Stimulated activated CD8-positive, alpha-beta memory T cell treated with anti-CD3 and anti-CD28 coated beads, Interleukin-4, amount 100 ng/mL, for 4 hours (primary cell): Measurements from ENCODE around the gene MICA.
A peak's percentile ranks its signal among the peaks of the same experiment; 100 is the strongest.
"Not testable (repeated sequence)": the region's sequence is repeated elsewhere in the genome, so short reads cannot be mapped to it uniquely, and the experiment has no call there.

Experiments
- DNase-seq, 2 donors: peaks; one replicate each; pipeline ENCODE4 v3.0.0-alpha.2; 2020; ENCODE audit warnings: low read depth in 2 of 2, low spot score in 1 of 2

The MICA gene

DNA sequence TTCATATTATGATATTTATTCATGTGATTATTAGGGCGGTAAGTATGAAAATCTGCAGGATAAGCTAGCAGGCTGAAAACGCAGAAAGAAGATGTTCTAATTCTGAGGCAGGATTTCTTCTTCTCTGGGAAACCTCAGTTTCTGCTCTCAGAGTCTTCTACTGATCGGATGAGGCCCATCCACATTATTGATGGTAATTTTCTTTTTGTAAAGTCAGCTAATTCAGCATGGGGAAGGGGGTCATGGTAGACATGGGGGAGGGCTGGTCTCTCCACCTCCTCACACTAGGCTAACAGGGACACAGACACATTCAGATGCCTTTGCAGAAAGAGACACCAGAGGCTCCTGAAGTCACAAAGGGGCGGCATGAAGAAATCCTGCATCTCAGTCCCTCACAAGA lies 21.7 kb upstream of the MICA start:
- DNase-seq = no peak

DNA sequence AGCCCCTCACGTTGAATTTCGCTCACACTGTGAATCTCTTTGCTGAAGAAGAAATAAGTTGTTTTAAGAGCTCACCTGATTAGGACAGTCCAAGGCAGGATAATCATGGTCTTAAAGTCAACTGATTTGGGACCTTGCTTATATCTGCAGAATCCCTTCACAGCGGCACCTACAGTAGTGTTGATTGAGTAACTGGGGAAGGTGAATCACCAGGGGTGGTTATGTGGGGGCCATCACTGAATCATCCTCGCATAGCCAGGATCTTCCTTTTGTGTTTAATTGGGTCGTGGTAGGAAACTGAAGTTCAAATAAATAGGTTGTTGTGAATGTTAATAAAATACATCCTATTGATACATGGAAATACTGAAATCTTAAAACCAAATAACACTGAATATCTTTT lies 20.2 kb upstream of the MICA start:
- DNase-seq = no peak

DNA sequence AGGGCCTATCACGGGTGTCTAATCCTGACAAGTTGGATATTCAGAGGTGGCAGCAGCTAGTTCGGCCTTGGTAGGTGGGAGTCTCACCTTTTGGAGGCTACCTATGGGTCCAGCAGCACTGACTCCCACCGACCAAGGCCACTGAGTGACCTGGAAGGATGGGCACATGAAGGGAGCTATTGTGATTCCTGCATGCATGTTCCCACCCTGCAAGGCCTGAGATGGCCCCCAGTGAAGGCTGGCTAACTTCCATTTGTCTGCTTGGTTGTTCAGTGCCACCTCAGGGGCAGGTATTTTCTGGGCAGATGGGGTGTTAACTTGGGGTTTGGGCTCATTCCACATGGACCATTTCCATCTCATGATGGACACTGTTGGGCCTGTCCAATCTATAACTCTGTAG lies 18.4 kb upstream of the MICA start:
- no peak for DNase-seq

DNA sequence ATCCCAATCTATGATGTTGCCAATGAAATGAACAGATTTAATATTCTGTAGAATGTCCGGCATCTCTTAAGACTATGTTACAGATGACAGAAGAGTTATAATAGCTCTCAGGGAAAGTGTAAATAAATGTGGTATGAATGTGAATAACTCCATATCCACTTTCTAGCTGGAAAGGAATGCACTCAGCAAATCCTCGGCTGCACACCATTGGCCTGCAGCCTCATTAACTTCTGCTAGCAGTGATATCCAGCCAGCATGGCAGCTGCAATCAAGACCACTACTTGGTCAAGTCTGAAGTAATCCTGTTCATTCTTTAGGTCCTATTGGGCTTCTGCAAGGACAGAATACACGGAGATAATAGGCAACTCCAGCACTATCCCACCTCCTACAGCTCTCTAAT lies 17.3 kb upstream of the MICA start:
- DNase-seq = no peak

DNA sequence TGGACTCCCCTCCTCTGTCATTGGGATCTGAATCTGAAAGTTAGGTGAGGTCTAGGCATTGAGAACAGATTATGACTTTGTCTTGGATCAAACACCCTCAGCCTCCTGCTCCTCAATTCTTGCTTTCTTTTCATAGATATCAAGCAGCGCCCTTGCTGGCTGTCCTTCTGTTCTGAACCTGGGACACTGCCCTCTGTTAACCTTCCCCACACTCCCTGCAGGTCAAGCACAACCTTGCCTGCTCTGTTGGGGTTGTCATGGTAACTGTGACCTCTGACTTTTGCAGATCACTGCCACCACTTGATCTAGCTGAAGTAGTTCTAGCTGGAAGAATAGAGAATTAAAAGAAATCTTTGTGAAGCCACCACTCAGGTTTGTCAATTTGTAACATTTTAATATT lies 16.4 kb upstream of the MICA start:
- DNase-seq = no peak

DNA sequence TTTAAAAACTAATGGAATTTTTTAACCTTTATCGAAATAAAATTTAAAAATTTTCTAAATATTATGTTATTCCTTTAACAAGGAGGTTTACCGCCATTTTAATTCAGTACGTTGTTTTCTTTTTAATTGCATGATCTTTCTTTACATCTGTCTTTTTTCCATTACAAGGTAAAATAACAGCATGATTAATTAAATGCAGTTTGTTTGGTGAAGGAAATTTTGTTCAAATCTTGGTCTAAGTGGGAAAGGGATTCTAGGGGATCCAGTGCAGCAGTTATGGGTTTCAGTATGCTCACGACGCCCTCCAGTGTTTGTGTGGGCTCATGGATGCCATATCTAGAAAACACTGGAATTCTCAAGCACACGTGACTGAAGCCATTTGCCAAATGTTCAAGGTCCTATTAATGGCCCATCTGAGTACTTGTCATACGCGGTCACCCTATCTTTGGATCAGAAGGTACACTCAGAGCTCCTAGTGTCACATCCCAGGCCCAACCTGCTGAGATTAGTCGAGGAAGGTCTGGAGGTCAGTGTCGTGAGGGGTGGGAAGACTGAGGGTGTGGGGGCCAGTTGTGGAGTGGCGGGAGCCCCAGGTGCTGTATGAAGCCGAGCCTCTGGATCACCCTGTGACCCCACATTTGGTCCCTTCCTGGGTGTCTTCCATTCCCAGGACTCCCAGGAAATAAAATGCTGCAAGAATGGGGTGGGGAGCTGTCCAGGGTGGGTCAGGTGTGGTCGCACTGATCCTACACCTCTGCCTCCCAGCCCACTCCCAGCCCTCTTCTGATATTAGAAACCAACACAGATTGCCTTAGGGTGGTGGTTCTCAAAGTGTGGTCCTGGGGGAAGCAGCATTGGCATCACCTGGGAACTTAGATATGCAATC lies 14.2 kb upstream of the MICA start:
- not testable (repeated sequence) for DNase-seq

DNA sequence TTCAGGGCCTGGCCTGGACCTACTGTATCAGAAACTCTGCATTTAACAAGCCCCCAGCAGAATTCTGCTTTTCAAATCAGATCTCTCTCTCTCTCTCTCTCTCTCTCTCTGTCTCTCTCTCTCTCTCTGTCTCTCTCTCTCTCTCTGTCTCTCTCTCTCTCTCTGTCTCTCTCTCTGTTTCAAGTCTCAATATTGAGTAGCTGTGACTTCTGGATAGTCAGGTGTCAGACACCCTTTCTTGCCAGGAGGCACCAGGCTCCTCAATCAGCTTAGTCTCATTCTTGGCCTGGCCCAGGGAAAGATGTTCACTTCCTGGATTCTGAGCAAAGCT lies 13.6 kb upstream of the MICA start:
- not testable (repeated sequence) for DNase-seq

DNA sequence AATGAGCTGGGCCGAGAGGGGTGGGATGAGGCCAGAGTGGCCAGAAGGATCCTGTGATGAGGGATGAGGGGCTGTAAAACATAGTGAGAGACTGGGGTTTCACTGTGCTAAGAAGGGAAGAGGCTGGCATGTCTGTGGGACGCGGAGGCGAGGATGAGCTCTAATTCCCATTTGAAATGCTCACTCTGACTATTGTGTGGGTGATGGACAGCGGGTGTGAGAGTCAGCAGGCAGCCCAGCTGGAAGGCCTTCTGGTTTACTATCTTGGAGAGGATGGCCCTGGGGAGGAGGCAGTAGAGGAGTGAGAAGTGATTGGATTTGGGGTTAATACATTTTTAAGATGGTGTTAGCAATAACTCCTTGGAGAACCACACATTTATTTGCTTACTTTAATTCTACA lies 9.5 kb upstream of the MICA start:
- no peak for DNase-seq

DNA sequence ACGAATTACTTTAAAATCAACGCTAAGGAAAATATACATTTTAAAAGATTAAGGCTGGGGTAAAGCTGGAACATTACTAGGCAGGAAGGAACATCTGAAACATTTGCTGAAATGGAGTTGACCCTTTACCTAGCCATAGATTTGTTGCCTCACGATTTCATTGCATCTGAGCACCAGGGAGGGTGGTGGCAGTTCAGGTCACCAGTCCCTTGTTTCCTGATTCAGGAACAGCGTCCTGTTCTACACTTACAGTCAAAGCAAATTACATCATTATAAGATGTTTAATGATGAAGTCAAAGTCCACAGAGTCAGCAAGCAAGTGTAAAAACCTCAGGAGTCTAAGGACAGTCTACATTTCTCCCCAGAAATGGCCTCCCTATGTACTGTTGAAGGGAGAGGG lies 9.0 kb upstream of the MICA start:
- DNase-seq = no peak

DNA sequence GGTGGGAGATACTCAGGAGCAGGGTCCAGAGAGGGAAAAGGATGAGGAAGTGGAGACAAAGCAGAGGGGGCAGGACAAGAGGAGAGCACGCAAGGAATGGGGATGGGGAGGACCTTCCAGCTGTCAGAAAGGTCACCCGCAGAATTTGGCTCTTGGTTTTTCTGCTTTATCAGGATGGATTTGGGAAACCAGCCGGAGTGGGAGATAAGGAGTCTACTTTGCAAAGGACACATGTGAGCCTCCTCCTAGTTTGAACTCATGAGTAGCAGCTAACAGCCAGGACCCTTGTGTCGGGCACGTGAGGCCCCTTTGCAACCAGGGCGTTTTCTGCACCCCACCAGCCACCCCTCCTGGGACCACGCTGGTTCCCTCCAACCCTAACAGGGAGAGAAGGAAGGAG lies 7.6 kb upstream of the MICA start:
- no peak for DNase-seq

DNA sequence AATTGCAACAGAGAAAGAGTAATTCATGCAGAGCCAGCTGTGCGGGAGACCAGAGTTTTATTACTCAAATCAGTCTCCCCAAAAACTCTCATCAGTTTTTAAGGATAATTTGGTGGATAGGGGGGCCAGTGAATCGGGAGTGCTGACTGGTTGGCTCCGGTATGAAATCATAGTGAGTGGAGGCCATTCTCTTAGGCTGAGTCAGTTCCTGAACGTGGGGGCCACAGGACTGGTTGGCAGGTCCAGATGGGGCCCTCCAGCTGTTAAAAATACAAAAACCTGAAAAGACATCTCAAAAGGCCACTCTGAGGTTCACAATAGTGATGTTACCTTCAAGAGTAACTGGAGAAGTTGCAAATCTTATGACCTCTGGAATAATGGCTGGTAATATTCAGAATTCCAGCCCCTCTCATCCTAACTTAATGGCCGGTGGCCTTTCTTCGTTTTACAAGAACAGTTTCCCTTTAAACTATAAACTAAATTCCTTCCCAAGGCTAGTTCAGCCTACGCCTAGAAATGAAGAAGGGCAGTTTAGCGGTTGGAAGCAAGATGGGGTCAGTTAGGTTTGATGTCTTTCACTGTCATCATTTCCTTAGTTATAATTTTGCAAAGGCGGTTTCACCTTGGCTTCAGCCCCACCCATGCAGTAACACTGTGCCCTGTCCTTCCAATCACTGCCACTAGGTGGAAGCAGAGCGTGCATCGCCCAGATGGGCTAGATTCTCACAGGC lies 6.8 kb upstream of the MICA start:
- peak; percentile 62 to 90 for DNase-seq

DNA sequence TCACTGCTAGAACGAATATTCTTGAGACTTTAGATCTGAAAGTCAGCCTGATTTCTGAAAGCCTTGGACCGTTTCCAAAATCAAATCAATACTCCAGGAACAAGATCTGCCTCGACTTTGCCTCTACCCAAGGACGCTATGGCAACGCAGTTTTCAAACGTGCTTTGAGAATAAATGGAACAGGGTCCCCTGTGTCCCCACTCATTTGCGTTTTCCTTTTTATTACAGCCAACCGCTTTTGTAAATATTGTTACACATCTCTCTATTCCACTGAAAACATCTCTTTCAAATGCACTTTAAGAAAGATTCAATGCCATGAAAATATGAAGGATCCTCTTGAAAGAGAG lies 6.3 kb upstream of the MICA start:
- DNase-seq = not testable (repeated sequence)

DNA sequence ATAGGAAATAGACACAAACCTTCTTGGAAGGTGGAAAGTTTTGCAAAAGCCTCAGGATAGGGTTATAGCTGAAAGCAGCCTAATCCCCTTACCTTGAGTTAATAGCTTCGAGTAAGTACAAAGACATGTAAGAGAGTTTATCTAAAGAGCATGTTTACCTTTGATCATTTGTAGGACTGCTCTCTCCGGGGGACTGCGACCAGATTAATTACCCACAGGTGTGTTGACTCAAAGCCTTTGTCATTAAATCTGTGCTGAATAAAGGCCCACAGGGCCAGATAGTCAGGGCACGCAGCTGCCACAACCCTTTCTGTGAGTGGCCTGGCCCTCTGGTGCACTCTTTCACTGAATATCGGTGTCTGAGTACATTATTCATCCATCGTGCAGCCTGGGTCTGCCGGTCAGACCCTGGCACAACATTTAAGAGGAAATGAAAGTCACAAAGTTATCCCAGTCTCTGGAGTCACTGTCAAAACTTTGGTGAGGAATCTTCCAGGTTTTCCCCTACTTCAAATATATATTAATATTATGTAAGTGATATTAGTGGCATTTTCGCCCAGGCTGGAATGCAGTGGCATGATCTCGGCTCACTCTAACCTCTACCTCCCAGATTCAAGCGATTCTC lies 5.4 kb upstream of the MICA start:
- DNase-seq = no peak

DNA sequence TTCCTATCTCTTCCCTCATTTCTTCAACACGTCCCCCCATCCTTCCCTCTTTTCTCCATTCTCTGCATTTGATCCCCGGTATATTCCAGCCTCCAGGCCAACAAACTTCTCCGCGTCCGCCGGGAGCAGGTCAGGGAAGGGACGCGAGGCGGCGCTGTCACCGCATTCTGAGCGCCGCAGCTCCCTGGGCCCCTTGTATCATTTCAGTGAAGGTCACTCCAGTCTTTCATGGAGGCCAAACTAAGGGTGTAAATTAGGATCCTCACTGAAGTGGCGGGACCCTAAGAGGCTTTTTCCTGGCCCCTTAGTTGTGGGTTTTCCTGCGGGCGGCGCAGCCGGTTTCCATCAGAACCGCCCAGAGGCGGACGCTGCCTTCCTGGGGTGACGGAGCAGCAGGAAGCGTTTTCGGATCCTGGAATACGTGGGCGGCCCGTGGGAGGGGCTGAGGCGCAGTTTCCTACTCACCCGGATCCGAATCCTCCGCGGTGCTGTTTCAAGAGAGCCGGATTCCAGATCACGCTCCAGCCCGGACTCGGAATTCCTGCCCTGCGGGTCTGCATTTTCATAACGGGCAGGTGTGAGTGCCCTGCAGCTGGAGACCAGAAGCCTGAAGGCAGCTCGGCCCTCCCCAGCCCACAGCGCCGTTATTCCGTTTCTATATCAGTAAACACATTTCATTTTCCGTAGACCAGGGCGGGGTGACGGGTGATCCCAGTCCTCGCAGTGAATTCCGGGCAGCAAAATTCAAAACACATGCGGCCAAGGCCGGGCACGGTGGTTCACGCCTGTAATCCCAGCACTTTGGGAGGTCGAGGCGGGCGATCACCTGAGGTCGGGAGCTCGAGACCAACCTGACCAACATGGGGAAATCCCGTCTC lies 3.6 kb upstream of the MICA start:
- DNase-seq = peak in 1 of 2 donors; percentile 40

DNA sequence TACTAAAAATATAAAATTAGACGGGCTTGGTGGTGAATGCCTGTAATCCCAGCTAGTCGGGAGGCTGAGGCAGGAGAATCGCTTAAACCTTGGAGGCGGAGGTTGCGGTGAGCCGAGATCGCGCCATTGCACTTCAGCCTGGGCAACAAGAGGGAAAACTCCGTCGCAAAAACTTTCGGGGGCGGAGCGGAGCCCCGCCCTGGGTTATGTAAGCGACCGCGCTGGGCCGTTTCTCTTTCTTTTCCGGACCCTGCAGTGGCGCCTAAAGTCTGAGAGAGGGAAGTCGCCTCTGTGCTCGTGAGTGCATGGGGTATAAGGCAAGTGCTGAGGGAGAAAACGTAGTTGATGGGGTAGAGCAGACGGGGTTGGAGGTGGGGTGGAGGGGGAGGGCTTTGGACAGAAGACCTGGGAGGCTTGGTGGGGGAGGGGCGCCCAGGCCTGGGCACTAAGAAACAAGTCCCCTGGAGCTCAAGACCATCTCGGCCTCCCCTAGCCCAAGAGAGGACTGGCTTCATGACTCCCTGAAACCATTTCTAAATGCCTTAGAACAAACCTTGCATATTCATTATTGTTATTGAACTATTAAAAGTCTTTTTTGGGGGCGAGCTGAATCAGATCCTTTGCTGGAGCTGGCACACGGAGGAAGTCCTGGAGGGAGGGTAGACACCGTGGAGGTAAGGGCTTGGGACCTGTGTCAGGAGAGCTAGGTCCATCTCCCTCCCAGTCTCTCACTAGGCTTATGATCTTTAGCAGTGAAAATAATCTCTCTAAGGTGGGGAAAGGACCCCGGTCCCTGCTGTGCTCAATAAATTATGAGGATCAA lies 2.7 kb upstream of the MICA start:
- peak; percentile 49 to 57 for DNase-seq

DNA sequence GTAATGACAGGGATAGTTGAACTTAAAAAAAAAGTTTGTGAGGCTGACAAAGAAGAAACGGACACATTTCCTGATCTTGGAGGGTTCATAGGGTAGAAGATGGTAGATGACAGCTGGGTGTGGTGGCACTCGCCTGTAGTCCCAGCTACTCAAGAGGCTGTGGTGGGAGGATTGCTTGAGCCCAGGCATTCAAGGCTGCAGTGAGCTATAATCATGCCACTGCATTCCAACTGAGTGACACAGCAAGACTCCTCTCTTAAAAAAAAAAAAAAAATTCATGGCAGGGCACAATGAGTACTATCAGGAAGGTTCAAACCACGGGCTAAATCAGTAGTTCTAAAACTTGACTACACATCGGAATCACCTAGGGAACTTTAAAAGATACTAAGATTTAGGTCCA lies 2.0 kb upstream of the MICA start:
- no peak for DNase-seq

DNA sequence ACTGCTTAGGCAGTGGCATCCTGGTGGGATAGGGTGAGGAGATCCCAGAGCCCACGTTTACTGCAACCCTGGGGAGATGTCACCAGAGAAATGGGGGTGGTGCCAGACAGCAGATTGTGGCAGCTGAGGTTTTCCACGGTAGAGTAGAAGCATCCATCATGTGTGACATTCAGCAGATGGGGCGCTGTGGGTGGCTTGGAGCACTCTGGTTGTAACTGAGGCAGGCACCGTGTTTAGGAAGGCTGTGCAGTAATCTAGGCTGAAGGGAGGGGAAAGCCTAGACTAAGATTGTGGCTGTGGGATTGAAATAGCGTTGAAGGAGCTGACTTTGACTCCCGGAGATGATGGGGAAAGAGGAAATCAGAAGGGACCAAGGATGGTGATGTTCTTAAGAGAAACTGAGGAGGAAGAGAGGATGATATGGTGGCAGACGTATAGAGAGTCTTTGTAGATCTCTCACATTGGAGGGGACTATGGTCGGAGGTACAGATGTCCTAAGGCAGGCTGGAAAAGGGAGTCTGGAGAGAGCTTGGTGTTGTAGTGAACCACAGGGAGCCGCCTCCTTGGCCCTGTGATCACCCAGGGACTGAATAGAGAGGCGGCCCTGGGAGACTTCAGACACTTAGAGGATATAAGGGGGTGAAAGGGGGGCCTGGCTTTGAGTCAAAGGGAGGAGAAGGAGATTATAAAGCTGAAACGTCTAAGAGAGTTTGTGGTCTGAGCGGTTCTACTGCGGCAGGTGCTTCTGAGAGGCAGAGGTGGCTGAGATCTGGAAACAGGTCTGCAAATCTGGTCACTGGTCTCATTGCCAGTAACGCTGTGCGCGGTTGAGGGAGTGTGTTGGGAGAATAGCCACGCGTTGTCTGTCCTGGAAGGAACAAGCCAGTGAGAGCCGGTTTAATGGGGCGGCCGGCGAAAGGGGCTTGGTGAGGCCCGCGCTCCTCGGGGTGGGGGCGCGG lies 792 bp upstream of the MICA start:
- no peak for DNase-seq

DNA sequence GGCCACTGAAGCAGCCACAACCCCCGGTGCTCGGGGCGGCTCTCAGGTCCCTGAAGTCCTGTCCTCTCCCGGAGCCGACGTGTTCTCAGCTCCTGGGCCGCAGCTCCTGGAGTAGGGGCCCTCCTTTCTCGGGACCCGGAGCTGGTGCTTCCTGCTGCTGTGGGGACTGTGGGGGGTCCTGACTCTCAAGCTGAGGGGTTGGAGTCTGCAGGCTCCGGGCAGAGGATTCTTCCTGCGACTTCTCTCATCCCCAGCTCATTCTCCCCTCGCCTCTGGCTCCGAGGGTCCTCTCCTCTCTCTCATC lies 618 bp downstream of the MICA start:
- DNase-seq = not testable (repeated sequence)

DNA sequence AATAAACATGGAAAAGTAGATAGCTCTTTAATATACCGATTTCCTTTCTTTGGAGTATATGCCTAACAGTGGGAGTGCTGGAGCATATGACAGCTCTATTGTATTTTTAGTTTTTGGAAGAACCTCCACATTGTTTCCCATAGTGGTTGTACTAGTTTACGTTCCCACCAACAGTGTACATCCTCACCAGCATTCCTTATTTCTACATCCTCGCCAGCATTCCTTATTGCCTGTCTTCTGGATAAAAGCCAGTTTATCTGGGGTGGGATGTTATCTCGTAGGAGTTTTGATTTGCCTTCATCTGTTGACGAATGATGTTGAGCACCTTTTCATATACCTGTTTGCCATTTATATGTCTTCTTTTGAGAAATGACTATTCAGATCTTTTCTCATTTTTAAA lies 2.6 kb downstream of the MICA start:
- no peak for DNase-seq

DNA sequence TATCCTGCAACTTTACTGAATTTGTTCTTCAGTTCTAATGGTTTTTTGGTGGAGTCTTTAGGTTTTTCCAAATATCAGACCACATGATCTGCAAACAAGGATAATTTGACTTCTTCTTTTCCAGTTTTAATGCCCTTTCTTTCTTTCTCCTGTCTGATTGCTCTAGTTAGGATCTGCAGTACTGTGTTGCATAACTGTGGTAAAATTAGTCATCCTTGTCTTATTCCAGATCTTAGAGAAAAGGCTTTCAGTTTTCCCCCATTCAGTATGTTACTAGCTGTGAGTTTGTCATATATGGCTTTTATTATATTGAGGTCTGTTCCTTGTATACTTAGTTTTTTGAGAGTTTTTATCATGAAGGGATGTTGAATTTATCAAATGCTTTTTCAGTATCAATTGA lies 4.3 kb downstream of the MICA start:
- DNase-seq = no peak
